ENCODE measurements around the gene THAP11. TPM values are rescaled to one million over a fixed set of nuclear protein-coding genes. Genes with fewer than 3 reads are reported as not detected.

The THAP11 gene
- polyA plus RNA-seq, 1 of the 3 experiments (the other 2 are of a cell fraction), result 34.8 TPM

DNA sequence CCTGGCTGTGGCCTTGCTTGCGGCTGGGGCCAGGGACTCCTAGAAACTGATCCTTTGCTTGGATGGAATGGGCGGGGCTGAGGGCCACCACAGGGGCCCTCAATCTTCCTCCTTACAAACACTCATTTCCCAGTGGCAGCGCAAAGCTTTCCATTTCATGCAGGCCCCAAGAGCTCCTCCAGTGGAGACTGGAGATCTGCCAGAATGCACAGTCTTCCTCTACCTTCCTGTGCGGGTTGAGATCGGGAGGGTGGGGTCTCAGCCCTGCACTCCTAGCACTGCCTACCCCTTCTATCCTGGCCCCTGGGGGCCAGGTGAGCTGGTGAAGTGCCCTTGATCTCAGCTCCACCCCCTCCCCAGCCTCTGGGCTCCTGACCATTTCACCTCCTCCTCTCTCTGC lies 44.3 kb downstream of the THAP11 start:
- Histone ChIP-seq H3K4me1 (ENCODE audit: control insufficient read depth in 1 of 2, insufficient read depth in 2 of 2, low read depth in 1 of 2, low read length in 1 of 2) (peaks cover 7 to 13% of the 10 kb centered on the region in 2 experiments; a peak in 2 of 4 replicates), H3K9ac (no peak overlapping the region), H3K79me2 (ENCODE audit: insufficient read depth) (no peaks in the 10 kb centered on the region), H3K4me2 (no peak overlapping the region), H3K27me3 (ENCODE audit: insufficient read depth) (no peaks in the 10 kb centered on the region), H3K4me3 (ENCODE audit: low read depth in 2 of 2, low read length in 1 of 2) (no peak overlapping the region), H3K36me3 (replicated peaks in 1 of 2; ENCODE audit: control insufficient read depth in 1 of 2, insufficient read depth in 2 of 2, low read length in 1 of 2) (peaks cover 4 to 35% of the 10 kb centered on the region in 2 experiments), H2AFZ (ENCODE audit: low read depth) (no peak overlapping the region), H4K20me1 (ENCODE audit: insufficient read depth) (peaks cover 12% of the 10 kb centered on the region), H3F3A (replicated peaks; ENCODE audit: insufficient read depth) (peaks cover 14% of the 10 kb centered on the region), H3K27ac (ENCODE audit: low read depth in 2 of 2, low read length in 1 of 2) (no peak overlapping the region), H3K9me3 (no peaks in the 10 kb centered on the region), H3K9me2 (no peaks in the 10 kb centered on the region)
- TF ChIP-seq, protein P1, sequence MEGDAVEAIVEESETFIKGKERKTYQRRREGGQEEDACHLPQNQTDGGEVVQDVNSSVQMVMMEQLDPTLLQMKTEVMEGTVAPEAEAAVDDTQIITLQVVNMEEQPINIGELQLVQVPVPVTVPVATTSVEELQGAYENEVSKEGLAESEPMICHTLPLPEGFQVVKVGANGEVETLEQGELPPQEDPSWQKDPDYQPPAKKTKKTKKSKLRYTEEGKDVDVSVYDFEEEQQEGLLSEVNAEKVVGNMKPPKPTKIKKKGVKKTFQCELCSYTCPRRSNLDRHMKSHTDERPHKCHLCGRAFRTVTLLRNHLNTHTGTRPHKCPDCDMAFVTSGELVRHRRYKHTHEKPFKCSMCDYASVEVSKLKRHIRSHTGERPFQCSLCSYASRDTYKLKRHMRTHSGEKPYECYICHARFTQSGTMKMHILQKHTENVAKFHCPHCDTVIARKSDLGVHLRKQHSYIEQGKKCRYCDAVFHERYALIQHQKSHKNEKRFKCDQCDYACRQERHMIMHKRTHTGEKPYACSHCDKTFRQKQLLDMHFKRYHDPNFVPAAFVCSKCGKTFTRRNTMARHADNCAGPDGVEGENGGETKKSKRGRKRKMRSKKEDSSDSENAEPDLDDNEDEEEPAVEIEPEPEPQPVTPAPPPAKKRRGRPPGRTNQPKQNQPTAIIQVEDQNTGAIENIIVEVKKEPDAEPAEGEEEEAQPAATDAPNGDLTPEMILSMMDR (IDR thresholded peaks at IDR 0.05), result no peak
- TF ChIP-seq FOXM1 (IDR thresholded peaks at IDR 0.05; ENCODE audit: low read depth) (no peak), YY1 (IDR thresholded peaks at IDR 0.05; ENCODE audit: low read depth) (no peak), RFX5 (IDR thresholded peaks at IDR 0.05; ENCODE audit: low read length) (no peak), ELF1 (IDR thresholded peaks at IDR 0.05) (no peak), NFIC (IDR thresholded peaks at IDR 0.05; ENCODE audit: borderline replicate concordance) (no peak)
- TF ChIP-seq, protein P2, sequence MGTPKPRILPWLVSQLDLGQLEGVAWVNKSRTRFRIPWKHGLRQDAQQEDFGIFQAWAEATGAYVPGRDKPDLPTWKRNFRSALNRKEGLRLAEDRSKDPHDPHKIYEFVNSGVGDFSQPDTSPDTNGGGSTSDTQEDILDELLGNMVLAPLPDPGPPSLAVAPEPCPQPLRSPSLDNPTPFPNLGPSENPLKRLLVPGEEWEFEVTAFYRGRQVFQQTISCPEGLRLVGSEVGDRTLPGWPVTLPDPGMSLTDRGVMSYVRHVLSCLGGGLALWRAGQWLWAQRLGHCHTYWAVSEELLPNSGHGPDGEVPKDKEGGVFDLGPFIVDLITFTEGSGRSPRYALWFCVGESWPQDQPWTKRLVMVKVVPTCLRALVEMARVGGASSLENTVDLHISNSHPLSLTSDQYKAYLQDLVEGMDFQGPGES (IDR thresholded peaks at IDR 0.05; ENCODE audit: low read depth, low read length), result no peak
- ChIA-PET CTCF (interaction anchor here (0.6 to 22.4 kb wide), 7 partner anchors 12 to 747 kb away, joined by 3 to 564 read pairs (median 6); partner anchors contain the start of genes CTRL, EDC4, LCAT and PSMB10), POLR2A (no interaction called here)
- WGBS (ENCODE audit: low lambda C conversion rate), result 92% methylated on average over 5 of the region's 5 CpGs
- no peak for DNase-seq

DNA sequence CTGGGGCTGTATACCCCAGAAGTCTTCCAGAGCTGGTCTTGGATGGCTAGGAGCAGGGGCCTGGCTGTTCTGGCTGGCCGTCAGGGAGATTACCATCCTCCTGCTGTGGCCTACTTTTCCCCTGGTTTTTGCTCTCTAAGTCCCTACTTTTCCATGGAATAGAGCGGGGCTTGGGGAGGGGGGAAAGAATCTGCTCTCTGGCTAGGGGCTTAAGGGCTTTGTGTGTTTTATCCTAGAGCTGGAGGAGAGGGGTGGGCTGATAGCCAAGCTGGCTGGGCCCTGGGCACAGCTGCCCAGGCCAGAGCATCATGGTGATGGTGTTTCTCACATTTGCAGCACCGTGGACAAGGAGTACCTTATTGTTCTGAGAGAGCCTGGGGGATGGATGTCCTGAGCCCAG lies 46.2 kb downstream of the THAP11 start:
- Histone ChIP-seq H3K4me1 (ENCODE audit: control insufficient read depth in 1 of 2, insufficient read depth in 2 of 2, low read depth in 1 of 2, low read length in 1 of 2) (peaks cover 11 to 13% of the 10 kb centered on the region in 2 experiments; a peak in 2 of 4 replicates), H3K4me3 (ENCODE audit: low read depth in 2 of 2, low read length in 1 of 2) (no peak overlapping the region), H3K79me2 (ENCODE audit: insufficient read depth) (peaks cover 1% of the 10 kb centered on the region), H3K4me2 (no peak overlapping the region), H3K36me3 (replicated peaks in 1 of 2; ENCODE audit: control insufficient read depth in 1 of 2, insufficient read depth in 2 of 2, low read length in 1 of 2) (peaks cover under 1 to 16% of the 10 kb centered on the region in 2 experiments), H4K20me1 (ENCODE audit: insufficient read depth) (peaks cover 12% of the 10 kb centered on the region), H3F3A (replicated peaks; ENCODE audit: insufficient read depth) (peaks cover 12% of the 10 kb centered on the region), H3K9ac (no peak overlapping the region), H2AFZ (ENCODE audit: low read depth) (no peak overlapping the region), H3K9me3 (no peaks in the 10 kb centered on the region), H3K27ac (ENCODE audit: low read depth in 2 of 2, low read length in 1 of 2) (no peak overlapping the region), H3K9me2 (no peaks in the 10 kb centered on the region), H3K27me3 (ENCODE audit: insufficient read depth) (no peaks in the 10 kb centered on the region)
- WGBS (ENCODE audit: low lambda C conversion rate), result 88% methylated on average over 2 of the region's 3 CpGs
- TF ChIP-seq, protein P3, sequence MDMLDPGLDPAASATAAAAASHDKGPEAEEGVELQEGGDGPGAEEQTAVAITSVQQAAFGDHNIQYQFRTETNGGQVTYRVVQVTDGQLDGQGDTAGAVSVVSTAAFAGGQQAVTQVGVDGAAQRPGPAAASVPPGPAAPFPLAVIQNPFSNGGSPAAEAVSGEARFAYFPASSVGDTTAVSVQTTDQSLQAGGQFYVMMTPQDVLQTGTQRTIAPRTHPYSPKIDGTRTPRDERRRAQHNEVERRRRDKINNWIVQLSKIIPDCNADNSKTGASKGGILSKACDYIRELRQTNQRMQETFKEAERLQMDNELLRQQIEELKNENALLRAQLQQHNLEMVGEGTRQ (IDR thresholded peaks at IDR 0.05; ENCODE audit: borderline replicate concordance, low read depth, low read length), result no peak
- TF ChIP-seq YY1 (IDR thresholded peaks at IDR 0.05; ENCODE audit: low read depth), result no peak
- TF ChIP-seq, protein P4, sequence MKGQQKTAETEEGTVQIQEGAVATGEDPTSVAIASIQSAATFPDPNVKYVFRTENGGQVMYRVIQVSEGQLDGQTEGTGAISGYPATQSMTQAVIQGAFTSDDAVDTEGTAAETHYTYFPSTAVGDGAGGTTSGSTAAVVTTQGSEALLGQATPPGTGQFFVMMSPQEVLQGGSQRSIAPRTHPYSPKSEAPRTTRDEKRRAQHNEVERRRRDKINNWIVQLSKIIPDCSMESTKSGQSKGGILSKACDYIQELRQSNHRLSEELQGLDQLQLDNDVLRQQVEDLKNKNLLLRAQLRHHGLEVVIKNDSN (IDR thresholded peaks at IDR 0.05; ENCODE audit: borderline replicate concordance, low read depth), result no peak
- TF ChIP-seq TCF12 (IDR thresholded peaks at IDR 0.05), result no peak
- no peak for TF ChIP-seq TEAD4 (IDR thresholded peaks at IDR 0.05; ENCODE audit: borderline replicate concordance, insufficient read depth)
- TF ChIP-seq TAF1 (IDR thresholded peaks at IDR 0.05; ENCODE audit: borderline replicate concordance, low read depth, low read length), result no peak
- no peak for TF ChIP-seq JUND (IDR thresholded peaks at IDR 0.05)
- no peak for TF ChIP-seq POLR2AphosphoS5 (IDR thresholded peaks at IDR 0.05; ENCODE audit: low read depth, low read length)
- no peak for TF ChIP-seq GATA2 (CRISPR knock-in tag; IDR thresholded peaks at IDR 0.05)
- TF ChIP-seq, protein P2 (IDR thresholded peaks at IDR 0.05; ENCODE audit: low read depth, low read length), result no peak
- no peak for TF ChIP-seq RXRA (IDR thresholded peaks at IDR 0.05; ENCODE audit: borderline replicate concordance, low read depth)
- DNase-seq, result no peak
- ChIA-PET POLR2A (interaction anchor here (1.0 kb wide), 1 partner anchor 54 kb away, joined by 4 read pairs; no protein-coding TSS in a partner anchor), CTCF (interaction anchor here (1.5 to 22.4 kb wide), 2 partner anchors 43 to 72 kb away, joined by 8 to 564 read pairs; partner anchors contain the start of genes CTRL, LCAT and PSMB10)
